CD4-positive, alpha-beta T cell (primary cell): ENCODE data around the gene CDH13. TPM values are rescaled to one million over a fixed set of nuclear protein-coding genes. Genes with fewer than 3 reads are reported as not detected.

Experiments
- ATAC-seq: fragments of 200-7000 bp; cut with Tn5 transposase; one replicate; pipeline ENCODE4 v1.10.0; 2022; ENCODE audit warnings: mild to moderate bottlenecking; ENCODE audit not compliant: poor library complexity
- CTCF ChIA-PET: fragments of 350-600 bp; sonication (Branson Sonifier 250); formaldehyde crosslinking; loops from one replicate; lab custom pipeline; 2021; ENCODE audit warnings: antibody characterized with exemption, inconsistent platforms; lab: Charles Lee
- POLR2A ChIA-PET: fragments of 350-600 bp; sonication (Branson Sonifier 250); formaldehyde crosslinking; loops from one replicate; lab custom pipeline; 2021; ENCODE audit warnings: antibody characterized with exemption, inconsistent platforms; lab: Charles Lee
- DNase-seq, 14 experiments: peaks; one replicate each; pipeline ENCODE4 v3.0.0-alpha.2; 2013 to 2020; ENCODE audit warnings: mixed read lengths in 2 of 14
- H3K27ac ChIP-seq, 2 donors: one replicate each; pipeline versions ENCODE4 v1.5.1 to v1.7.0; 2013; ENCODE audit warnings: low read length in 2 of 2, low read depth in 1 of 2, mild to moderate bottlenecking in 1 of 2
- H3K27me3 ChIP-seq, 2 experiments: 1 replicate in 1 of 2; 2 replicates in 1 of 2; pipeline versions ENCODE4 v1.6.1 to v1.7.0; 2013; ENCODE audit warnings: low read length in 2 of 2, control low read depth in 1 of 2, mild to moderate bottlenecking in 1 of 2, moderate library complexity in 1 of 2; ENCODE audit not compliant: insufficient read depth in 2 of 2, control insufficient read depth in 1 of 2
- H3K36me3 ChIP-seq: one replicate; pipeline ENCODE4 v1.6.1; 2013; ENCODE audit warnings: low read length, control low read depth; ENCODE audit not compliant: insufficient read depth
- H3K4me1 ChIP-seq: one replicate; pipeline ENCODE4 v1.6.1; 2013; ENCODE audit warnings: low read length, control low read depth; ENCODE audit not compliant: insufficient read depth
- H3K4me3 ChIP-seq: one replicate; pipeline ENCODE4 v1.5.1; 2013; ENCODE audit warnings: mild to moderate bottlenecking, low read length, moderate library complexity
- H3K9me3 ChIP-seq, 2 experiments: 1 replicate in 1 of 2; 2 replicates in 1 of 2; pipeline versions ENCODE4 v1.6.1 to v1.7.0; 2013; ENCODE audit warnings: low read length in 2 of 2, mild to moderate bottlenecking in 2 of 2, control low read depth in 1 of 2, moderate library complexity in 1 of 2; ENCODE audit not compliant: control insufficient read depth in 1 of 2, insufficient read depth in 1 of 2
- H3K27ac Mint-ChIP-seq: one replicate; pipeline ENCODE4 v1.8.0; 2020; ENCODE audit warnings: mixed read lengths
- H3K27me3 Mint-ChIP-seq: one replicate; pipeline ENCODE4 v1.8.0; 2021; ENCODE audit warnings: mixed read lengths
- H3K36me3 Mint-ChIP-seq: one replicate; pipeline ENCODE4 v1.8.0; 2021; ENCODE audit warnings: low read depth, mixed read lengths
- H3K4me1 Mint-ChIP-seq: one replicate; pipeline ENCODE4 v1.8.0; 2021; ENCODE audit warnings: low read depth, mixed read lengths
- H3K4me3 Mint-ChIP-seq: one replicate; pipeline ENCODE4 v1.8.0; 2020; ENCODE audit warnings: mild to moderate bottlenecking, mixed read lengths
- H3K9me3 Mint-ChIP-seq: one replicate; pipeline ENCODE4 v1.8.0; 2020; ENCODE audit warnings: mixed read lengths
- CTCF ChIP-seq: fragments of 200-600 bp; IDR thresholded peaks from one replicate; pipeline ENCODE4 v1.8.0; 2022; ENCODE audit warnings: antibody characterized with exemption, mild to moderate bottlenecking
- intact Hi-C, 2 experiments: fragments of 100-400 bp; cut with DNase I in 1 of 2; cut with micrococcal nuclease in 1 of 2; formaldehyde crosslinking; loops; one replicate each; pipeline versions ENCODE4 v1.15.1 to v1.9.0; 2023 to 2025; cut with DNase I, micrococcal nuclease
- total RNA-seq, 174 experiments: library from RNA in 2 of 174; stranded (reverse) in 2 of 174; gene quantifications; one replicate each; pipeline ENCODE4 v1.2.3 and lab custom pipeline; 2021 to 2026

CDH13 gene
- total RNA-seq, 2 experiments from 2014 or later, result not detected

- H3K9me3 Mint-ChIP-seq, result no peaks in the 10 kb centered on the region
- H3K4me3 Mint-ChIP-seq, result no peak overlapping the region
- H3K36me3 Mint-ChIP-seq, result no peaks in the 10 kb centered on the region
- no peak for DNase-seq
- TF ChIP-seq CTCF, result no peak
- no peak overlapping the region for H3K27ac Mint-ChIP-seq
- no peaks in the 10 kb centered on the region for H3K4me1 Mint-ChIP-seq
- intact Hi-C loops, result no loop called here
- ATAC-seq, result no peak
- no peak overlapping the region for H3K27ac ChIP-seq
- no peaks in the 10 kb centered on the region for H3K4me1 ChIP-seq
- ChIA-PET CTCF (no interaction called here), POLR2A (no interaction called here)
- no peaks in the 10 kb centered on the region for H3K9me3 ChIP-seq
- H3K27me3 ChIP-seq, result no peaks in the 10 kb centered on the region
- H3K27me3 Mint-ChIP-seq, result peaks cover 15% of the 10 kb centered on the region
- no peaks in the 10 kb centered on the region for H3K36me3 ChIP-seq
- H3K4me3 ChIP-seq, result no peak overlapping the region
Measured at GRCh38 chr16:83270640-83271039, 643.9 kb downstream of the CDH13 start.

GRCh38 chr16:83271123-83271522 is 644.4 kb downstream of the CDH13 start:
- Mint-ChIP-seq H3K4me3 (no peak overlapping the region), H3K4me1 (no peaks in the 10 kb centered on the region), H3K9me3 (no peaks in the 10 kb centered on the region), H3K27ac (no peak overlapping the region), H3K27me3 (peaks cover 15% of the 10 kb centered on the region), H3K36me3 (no peaks in the 10 kb centered on the region)
- Histone ChIP-seq H3K27ac (no peak overlapping the region), H3K27me3 (no peaks in the 10 kb centered on the region), H3K4me1 (no peaks in the 10 kb centered on the region), H3K36me3 (no peaks in the 10 kb centered on the region), H3K9me3 (peaks cover 0 to under 1% of the 10 kb centered on the region in 2 experiments), H3K4me3 (no peak overlapping the region)
- intact Hi-C loops, result no loop called here
- ATAC-seq (no peak), DNase-seq (no peak)
- TF ChIP-seq CTCF, result no peak
- ChIA-PET POLR2A (no interaction called here), CTCF (no interaction called here)

- H3K4me1 Mint-ChIP-seq, result no peaks in the 10 kb centered on the region
- ATAC-seq, result no peak
- peaks cover 0 to 6% of the 10 kb centered on the region in 2 experiments for H3K9me3 ChIP-seq
- no peaks in the 10 kb centered on the region for H3K9me3 Mint-ChIP-seq
- no peak overlapping the region for H3K27ac Mint-ChIP-seq
- no peaks in the 10 kb centered on the region for H3K4me1 ChIP-seq
- H3K36me3 Mint-ChIP-seq, result no peaks in the 10 kb centered on the region
- H3K36me3 ChIP-seq, result no peaks in the 10 kb centered on the region
- intact Hi-C loops, result no loop called here
- H3K27me3 ChIP-seq, result no peaks in the 10 kb centered on the region
- ChIA-PET CTCF (no interaction called here), POLR2A (no interaction called here)
- no peak overlapping the region for H3K27ac ChIP-seq
- no peak overlapping the region for H3K4me3 ChIP-seq
- peaks cover 15% of the 10 kb centered on the region for H3K27me3 Mint-ChIP-seq
- TF ChIP-seq CTCF, result no peak
- H3K4me3 Mint-ChIP-seq, result no peak overlapping the region
- DNase-seq, result no peak
Measured at GRCh38 chr16:83271970-83272575, 645.3 kb downstream of the CDH13 start.
